H9 (cell line): ENCODE results near the gene RAP1GAP. TPM values are rescaled to one million over a fixed set of nuclear protein-coding genes. Genes with fewer than 3 reads are reported as not detected.

Source experiments
- DNase-seq: peaks from one replicate; pipeline ENCODE4 v3.0.0-alpha.2; 2017
- H2AFZ ChIP-seq: one replicate; pipeline ENCODE4 v1.6.1; 2013; ENCODE audit warnings: mild to moderate bottlenecking, low read length, control low read depth, moderate library complexity
- H2AK5ac ChIP-seq: 2 replicates; pipeline ENCODE4 v1.6.1; 2013; ENCODE audit warnings: low read length, control low read depth, mixed read lengths; ENCODE audit not compliant: insufficient read length
- H2BK120ac ChIP-seq: one replicate; pipeline ENCODE4 v1.6.1; 2013; ENCODE audit warnings: low read depth, mild to moderate bottlenecking, low read length, control low read depth, inconsistent platforms; ENCODE audit not compliant: poor library complexity, severe bottlenecking
- H2BK12ac ChIP-seq: 2 replicates; pipeline ENCODE4 v1.6.1; 2013; ENCODE audit warnings: low read length, control low read depth, mixed read lengths, low read depth; ENCODE audit not compliant: insufficient read length
- H2BK15ac ChIP-seq: 2 replicates; pipeline ENCODE4 v1.6.1; 2013; ENCODE audit warnings: low read depth, low read length, control low read depth
- H2BK20ac ChIP-seq: one replicate; pipeline ENCODE4 v1.6.1; 2013; ENCODE audit warnings: low read depth, mild to moderate bottlenecking, low read length, control low read depth, inconsistent platforms; ENCODE audit not compliant: poor library complexity, severe bottlenecking
- H2BK5ac ChIP-seq: 2 replicates; pipeline ENCODE4 v1.6.1; 2013; ENCODE audit warnings: low read length, control low read depth, mixed read lengths; ENCODE audit not compliant: insufficient read length
- H3K14ac ChIP-seq: 2 replicates; pipeline ENCODE4 v1.6.1; 2013; ENCODE audit warnings: low read length, control low read depth; ENCODE audit not compliant: insufficient read depth
- H3K18ac ChIP-seq: 2 replicates; pipeline ENCODE4 v1.6.1; 2013; ENCODE audit warnings: low read depth, mild to moderate bottlenecking, mixed read lengths, low read length, control low read depth; ENCODE audit not compliant: insufficient read length
- H3K23ac ChIP-seq: 2 replicates; pipeline ENCODE4 v1.6.1; 2013; ENCODE audit warnings: low read length, control low read depth, mixed read lengths, low read depth; ENCODE audit not compliant: insufficient read length
- H3K23me2 ChIP-seq: 2 replicates; pipeline ENCODE4 v1.6.1; 2013; ENCODE audit warnings: low read depth, mild to moderate bottlenecking, mixed read lengths, low read length, control low read depth; ENCODE audit not compliant: insufficient read length, poor library complexity, severe bottlenecking
- H3K27ac ChIP-seq: 2 replicates; pipeline ENCODE4 v1.5.1; 2013; ENCODE audit warnings: low read length, control low read depth, mixed read lengths, low read depth; ENCODE audit not compliant: insufficient read length
- H3K27me3 ChIP-seq: 2 replicates; pipeline ENCODE4 v1.6.1; 2013; ENCODE audit warnings: low read length, control low read depth, inconsistent platforms; ENCODE audit not compliant: insufficient read depth
- H3K4ac ChIP-seq: 2 replicates; pipeline ENCODE4 v1.6.1; 2013; ENCODE audit warnings: low read depth, mild to moderate bottlenecking, control low read depth, inconsistent platforms, low read length, moderate library complexity
- H3K4me1 ChIP-seq: 2 replicates; pipeline ENCODE4 v1.6.1; 2013; ENCODE audit warnings: low read length, control low read depth, inconsistent platforms; ENCODE audit not compliant: insufficient read depth
- H3K4me2 ChIP-seq: 2 replicates; pipeline ENCODE4 v1.6.1; 2013; ENCODE audit warnings: low read length, control low read depth, mixed read lengths; ENCODE audit not compliant: insufficient read length, insufficient read depth
- H3K56ac ChIP-seq: 2 replicates; pipeline ENCODE4 v1.6.1; 2013; ENCODE audit warnings: low read depth, mild to moderate bottlenecking, mixed read lengths, low read length, control low read depth; ENCODE audit not compliant: insufficient read length
- H3K79me1 ChIP-seq: 2 replicates; pipeline ENCODE4 v1.6.1; 2013; ENCODE audit warnings: low read depth, mild to moderate bottlenecking, moderate library complexity, low read length, control low read depth, inconsistent platforms; ENCODE audit not compliant: insufficient read depth, poor library complexity, severe bottlenecking
- H3K79me2 ChIP-seq: 2 replicates; pipeline ENCODE4 v1.6.1; 2013; ENCODE audit warnings: low read length, control low read depth, inconsistent platforms; ENCODE audit not compliant: insufficient read depth
- H3K9ac ChIP-seq: 2 replicates; pipeline ENCODE4 v1.6.1; 2013; ENCODE audit warnings: low read length, control low read depth, mixed read lengths; ENCODE audit not compliant: insufficient read length; ENCODE audit errors: extremely low read depth
- H3K9me3 ChIP-seq: one replicate; pipeline ENCODE4 v1.6.1; 2013; ENCODE audit warnings: low read depth, low read length, inconsistent platforms; ENCODE audit not compliant: control insufficient read depth
- H3T11ph ChIP-seq: one replicate; pipeline ENCODE4 v1.6.1; 2013; ENCODE audit warnings: mild to moderate bottlenecking, low read length, control low read depth, inconsistent platforms
- H4K20me1 ChIP-seq: one replicate; pipeline ENCODE4 v1.6.1; 2013; ENCODE audit not compliant: control insufficient read depth, insufficient read length, insufficient read depth
- H4K5ac ChIP-seq: 2 replicates; pipeline ENCODE4 v1.6.1; 2013; ENCODE audit warnings: low read depth, mild to moderate bottlenecking, mixed read lengths, low read length, control low read depth; ENCODE audit not compliant: insufficient read length
- H4K8ac ChIP-seq: replicated peaks from 2 replicates; pipeline ENCODE4 v1.6.1; 2013; ENCODE audit warnings: low read length, control low read depth, mixed read lengths, low read depth; ENCODE audit not compliant: insufficient read length
- H4K91ac ChIP-seq: 2 replicates; pipeline ENCODE4 v1.6.1; 2013; ENCODE audit warnings: low read depth, mild to moderate bottlenecking, moderate library complexity, mixed read lengths, low read length, control low read depth; ENCODE audit not compliant: insufficient read length
- H3K27ac Mint-ChIP-seq, 3 experiments: 2 replicates in 2 of 3; 3 replicates in 1 of 3; pipeline ENCODE4 v1.8.0; 2020 to 2021; ENCODE audit warnings: mixed read lengths in 3 of 3, mild to moderate bottlenecking in 1 of 3, moderate library complexity in 1 of 3
- H3K27me3 Mint-ChIP-seq: 2 replicates; pipeline ENCODE4 v1.8.0; 2021; ENCODE audit warnings: low read depth, mild to moderate bottlenecking, moderate library complexity, mixed read lengths
- H3K36me3 Mint-ChIP-seq, 3 experiments: 2 replicates in 2 of 3; 3 replicates in 1 of 3; pipeline ENCODE4 v1.8.0; 2020 to 2021; ENCODE audit warnings: low read depth in 3 of 3, mixed read lengths in 3 of 3; ENCODE audit not compliant: insufficient read depth in 1 of 3
- H3K4me1 Mint-ChIP-seq, 2 experiments: 2 replicates each; pipeline ENCODE4 v1.8.0; 2020; ENCODE audit warnings: mixed read lengths in 2 of 2
- H3K4me3 Mint-ChIP-seq, 2 experiments: 2 replicates in 1 of 2; 3 replicates in 1 of 2; pipeline ENCODE4 v1.8.0; 2020 to 2021; ENCODE audit warnings: mild to moderate bottlenecking in 2 of 2, mixed read lengths in 2 of 2, moderate library complexity in 1 of 2
- H3K9me3 Mint-ChIP-seq, 2 experiments: 2 replicates in 1 of 2; 3 replicates in 1 of 2; pipeline ENCODE4 v1.8.0; 2020; ENCODE audit warnings: mild to moderate bottlenecking in 2 of 2, mixed read lengths in 2 of 2, moderate library complexity in 1 of 2
- CTCF ChIP-seq: fragments of 200-600 bp; sonication (generic); conservative IDR thresholded peaks from 3 replicates; pipeline ENCODE4 v1.8.0; 2021; ENCODE audit warnings: antibody characterized with exemption, mild to moderate bottlenecking
- WGBS: extraction: QIAGEN DNeasy Blood & Tissue Kit; methylation state at CpG from one replicate; pipeline ENCODE4 v1.1.7; 2013; ENCODE audit warnings: missing lambda C conversion rate, low lambda C conversion rate, mixed read lengths; ENCODE audit not compliant: insufficient read length; ENCODE audit errors: extremely low coverage; 5-methylcytosine and 5-hydroxymethylcytosine counted together
- total RNA-seq: library from RNA; stranded (reverse); gene quantifications from 2 replicates; pipeline ENCODE4 v1.2.1, GENCODE V29; 2021

RAP1GAP gene
- total RNA-seq, 1 experiment from 2014 or later, result 7.9 TPM

- Mint-ChIP-seq H3K36me3 (no peaks in the 10 kb centered on the region; a peak in 1 of 7 replicates), H3K4me3 (no peak overlapping the region), H3K27me3 (no peaks in the 10 kb centered on the region), H3K9me3 (no peaks in the 10 kb centered on the region; a peak in 1 of 5 replicates), H3K27ac (peak overlapping the region in 1 of 3 experiments; percentile 24; a peak in 2 of 7 replicates), H3K4me1 (peaks cover 4 to 22% of the 10 kb centered on the region in 2 experiments; a peak in 3 of 4 replicates)
- Histone ChIP-seq H3K4me1 (no peaks in the 10 kb centered on the region), H3K14ac (no peak overlapping the region), H3K9me3 (no peaks in the 10 kb centered on the region), H2BK20ac (no peak overlapping the region), H2AFZ (no peak overlapping the region), H3K56ac (no peak overlapping the region), H4K5ac (no peak overlapping the region), H2BK5ac (no peak overlapping the region), H3K27me3 (no peaks in the 10 kb centered on the region), H2BK15ac (no peak overlapping the region), H3K23ac (no peak overlapping the region), H3K27ac (no peak overlapping the region), H3T11ph (no peak overlapping the region), H3K79me2 (no peaks in the 10 kb centered on the region), H4K20me1 (no peaks in the 10 kb centered on the region), H2BK120ac (no peak overlapping the region), H3K79me1 (no peaks in the 10 kb centered on the region), H3K4me2 (no peak overlapping the region), H3K9ac (no peak overlapping the region), H3K4ac (no peak overlapping the region), H2AK5ac (no peak overlapping the region), H4K8ac (no peak overlapping the region), H3K18ac (no peak overlapping the region), H4K91ac (no peak overlapping the region), H2BK12ac (no peak overlapping the region), H3K23me2 (no peaks in the 10 kb centered on the region)
- no peak for TF ChIP-seq CTCF
- no peak for DNase-seq
- WGBS, result no CpG with 5 or more reads among the region's 15 CpGs
Measured at GRCh38 chr1:21599402-21599801, 69.8 kb downstream of the RAP1GAP start.
